Stimulated activated CD4-positive, alpha-beta T cell treated with anti-CD3 and anti-CD28 coated beads, Interleukin-15, amount 100 ng/mL, for 1 hour (primary cell): ENCODE data around the gene DYSF.

Experiments used
- DNase-seq, 2 donors: peaks; one replicate each; pipeline ENCODE4 v3.0.0-alpha.2; 2020; ENCODE audit warnings: low read depth in 1 of 2, low spot score in 1 of 2

DYSF gene

GRCh38 chr2:71669058-71669456 lies 215.7 kb downstream of the DYSF start:
- no peak for DNase-seq

GRCh38 chr2:71669628-71670429 lies 216.5 kb downstream of the DYSF start:
- no peak for DNase-seq

GRCh38 chr2:71670430-71670795 lies 217.1 kb downstream of the DYSF start:
- no peak for DNase-seq

- DNase-seq, result no peak
Observed at GRCh38 chr2:71671203-71671854, 218.0 kb downstream of the DYSF start.

GRCh38 chr2:71671895-71672825 lies 218.8 kb downstream of the DYSF start:
- no peak for DNase-seq

- DNase-seq, result no peak
Observed at GRCh38 chr2:71672826-71673795, 219.8 kb downstream of the DYSF start.

GRCh38 chr2:71674158-71674851 lies 220.9 kb downstream of the DYSF start:
- DNase-seq, result no peak

- no peak for DNase-seq
Observed at GRCh38 chr2:71675296-71675695, 221.9 kb downstream of the DYSF start.

- DNase-seq, result no peak
Observed at GRCh38 chr2:71678874-71679273, 225.5 kb downstream of the DYSF start.

- no peak for DNase-seq
Observed at GRCh38 chr2:71679491-71679890, 226.1 kb downstream of the DYSF start.

- DNase-seq, result no peak
Observed at GRCh38 chr2:71680925-71681324, 227.6 kb downstream of the DYSF start.

- DNase-seq, result no peak
Observed at GRCh38 chr2:71681626-71682025, 228.3 kb downstream of the DYSF start.

GRCh38 chr2:71682341-71682740 lies 229.0 kb downstream of the DYSF start:
- DNase-seq, result no peak

- DNase-seq, result no peak
Observed at GRCh38 chr2:71683070-71683469, 229.7 kb downstream of the DYSF start.

GRCh38 chr2:71683666-71684065 lies 230.3 kb downstream of the DYSF start:
- no peak for DNase-seq

GRCh38 chr2:71684226-71685072 lies 231.1 kb downstream of the DYSF start:
- no peak for DNase-seq

- no peak for DNase-seq
Observed at GRCh38 chr2:71685073-71685848, 231.9 kb downstream of the DYSF start.

- DNase-seq, result no peak
Observed at GRCh38 chr2:71685941-71686611, 232.7 kb downstream of the DYSF start.
